Activated CD8-positive, alpha-beta memory T cell treated with anti-CD3 and anti-CD28 coated beads, Interleukin-2, amount 50 U/mL, for 48 hours (primary cell): ENCODE data around the gene UCP1.
A peak's percentile ranks its signal among the peaks of the same experiment; 100 is the strongest.

ENCODE experiments used
- DNase-seq: peaks from one replicate; pipeline ENCODE4 v3.0.0-alpha.2; 2020

UCP1 gene

GRCh38 chr4:140568507-140569306 is at the start of gene UCP1:
TSS of gene UCP1 (minus strand) at chr4:140568961. CDS start at chr4:140568729, 232 bp downstream.
- DNase-seq, result peak; percentile 52

- no peak for DNase-seq
Measured at GRCh38 chr4:140617499-140618248, 48.9 kb upstream of the UCP1 start.

- no peak for DNase-seq
Measured at GRCh38 chr4:140615451-140615850, 46.7 kb upstream of the UCP1 start.

GRCh38 chr4:140612357-140612756 is 43.6 kb upstream of the UCP1 start:
- DNase-seq, result no peak

GRCh38 chr4:140611854-140612253 is 43.1 kb upstream of the UCP1 start:
- DNase-seq, result no peak

- DNase-seq, result no peak
Measured at GRCh38 chr4:140609548-140610425, 41.0 kb upstream of the UCP1 start.

- DNase-seq, result no peak
Measured at GRCh38 chr4:140607852-140608251, 39.1 kb upstream of the UCP1 start.

- DNase-seq, result no peak
Measured at GRCh38 chr4:140604544-140604943, 35.8 kb upstream of the UCP1 start.

- no peak for DNase-seq
Measured at GRCh38 chr4:140603286-140603685, 34.5 kb upstream of the UCP1 start.

- no peak for DNase-seq
Measured at GRCh38 chr4:140602714-140603113, 34.0 kb upstream of the UCP1 start.

- no peak for DNase-seq
Measured at GRCh38 chr4:140600408-140600807, 31.6 kb upstream of the UCP1 start.

- DNase-seq, result no peak
Measured at GRCh38 chr4:140595065-140595464, 26.3 kb upstream of the UCP1 start.

GRCh38 chr4:140584439-140584838 is 15.7 kb upstream of the UCP1 start:
- no peak for DNase-seq

GRCh38 chr4:140581078-140581477 is 12.3 kb upstream of the UCP1 start:
- DNase-seq, result no peak

GRCh38 chr4:140579278-140579677 is 10.5 kb upstream of the UCP1 start:
- no peak for DNase-seq

- DNase-seq, result no peak
Measured at GRCh38 chr4:140575489-140575888, 6.7 kb upstream of the UCP1 start.

GRCh38 chr4:140571620-140572019 is 2.9 kb upstream of the UCP1 start:
- DNase-seq, result no peak

- no peak for DNase-seq
Measured at GRCh38 chr4:140569307-140569638, 512 bp upstream of the UCP1 start.

GRCh38 chr4:140559696-140560095 is 9.1 kb downstream of the UCP1 start:
- DNase-seq, result no peak

- DNase-seq, result no peak
Measured at GRCh38 chr4:140557831-140558435, 10.8 kb downstream of the UCP1 start.

GRCh38 chr4:140556372-140557085 is 12.2 kb downstream of the UCP1 start:
- DNase-seq, result no peak

- no peak for DNase-seq
Measured at GRCh38 chr4:140533951-140534480, 34.7 kb downstream of the UCP1 start.
